Cardiac muscle cell (in vitro differentiated cells and primary cell): ENCODE measurements around the gene EIF3F. TPM values are rescaled to one million over a fixed set of nuclear protein-coding genes. Genes with fewer than 3 reads are reported as not detected.

ENCODE experiments used
- DNase-seq, 2 donors: peaks; one replicate each; pipeline versions ENCODE4 v3.0.0 to v3.0.0-alpha.2; 2010 to 2017; ENCODE audit warnings: low read depth in 1 of 2, low spot score in 1 of 2
- H3K27ac ChIP-seq: fragments of 200-600 bp; sonication (generic); 2 replicates; pipeline ENCODE4 v1.5.1; 2016
- H3K27me3 ChIP-seq: fragments of 200-600 bp; sonication (generic); 2 replicates; pipeline ENCODE4 v1.6.0; 2016; ENCODE audit warnings: control low read depth
- H3K36me3 ChIP-seq: fragments of 200-600 bp; sonication (generic); 2 replicates; pipeline ENCODE4 v1.5.1; 2016; ENCODE audit warnings: control low read depth
- H3K4me1 ChIP-seq: fragments of 200-600 bp; sonication (generic); 2 replicates; pipeline ENCODE4 v1.8.1; 2017; ENCODE audit warnings: low read depth, mild to moderate bottlenecking, mixed run types
- H3K4me3 ChIP-seq: fragments of 200-600 bp; sonication (generic); 2 replicates; pipeline ENCODE4 v1.5.1; 2016; ENCODE audit warnings: mild to moderate bottlenecking
- H3K9me3 ChIP-seq: fragments of 200-600 bp; sonication (generic); 2 replicates; pipeline ENCODE4 v1.5.1; 2017; ENCODE audit warnings: low read depth, mild to moderate bottlenecking, control low read depth
- CTCF ChIP-seq: IDR thresholded peaks from 2 replicates; pipeline ENCODE4 v1.5.1; 2012; ENCODE audit warnings: low read depth, mild to moderate bottlenecking, low read length
- polyA plus RNA-seq: library from polyadenylated mRNA; unstranded; fragments of >200 nt; fragmentation: Nextera tagmentation; extraction: Ambion mirVana; gene quantifications from 2 replicates; pipeline ENCODE4 v1.2.1, GENCODE V29; 2016
- total RNA-seq: library from RNA; depleted of rRNA; stranded (reverse); fragments of >200 nt; gene quantifications from 2 replicates; pipeline ENCODE4 v1.2.3, GENCODE V29; 2016

EIF3F gene
- total and polyA plus RNA-seq, 2 experiments from 2014 or later: 150 to 306 TPM

- Histone ChIP-seq H3K27ac (no peak overlapping the region), H3K4me3 (no peak overlapping the region), H3K9me3 (no peaks in the 10 kb centered on the region), H3K27me3 (peaks cover 64% of the 10 kb centered on the region), H3K4me1 (no peaks in the 10 kb centered on the region), H3K36me3 (no peaks in the 10 kb centered on the region)
- no peak for DNase-seq
- TF ChIP-seq CTCF: no peak
Measured at GRCh38 chr11:8026982-8027381, 39.8 kb downstream of the EIF3F start.

- no peak for DNase-seq
- no peaks in the 10 kb centered on the region for H3K36me3 ChIP-seq
- no peaks in the 10 kb centered on the region for H3K9me3 ChIP-seq
- peaks cover 61% of the 10 kb centered on the region for H3K27me3 ChIP-seq
- no peak overlapping the region for H3K4me3 ChIP-seq
- TF ChIP-seq CTCF: no peak
- no peak overlapping the region for H3K27ac ChIP-seq
- H3K4me1 ChIP-seq: no peaks in the 10 kb centered on the region
Measured at GRCh38 chr11:8028766-8029165, 41.6 kb downstream of the EIF3F start.

- no peak for DNase-seq
- no peak overlapping the region for H3K4me3 ChIP-seq
- no peak overlapping the region for H3K27ac ChIP-seq
- H3K27me3 ChIP-seq: peaks cover 43% of the 10 kb centered on the region
- no peak for TF ChIP-seq CTCF
- no peaks in the 10 kb centered on the region for H3K4me1 ChIP-seq
- H3K36me3 ChIP-seq: no peaks in the 10 kb centered on the region
- H3K9me3 ChIP-seq: no peaks in the 10 kb centered on the region
Measured at GRCh38 chr11:8030526-8031247, 43.5 kb downstream of the EIF3F start.

- TF ChIP-seq CTCF: no peak
- Histone ChIP-seq H3K27ac (no peak overlapping the region), H3K9me3 (no peaks in the 10 kb centered on the region), H3K4me1 (no peaks in the 10 kb centered on the region), H3K4me3 (no peak overlapping the region), H3K27me3 (peaks cover 40% of the 10 kb centered on the region), H3K36me3 (no peaks in the 10 kb centered on the region)
- DNase-seq: no peak
Measured at GRCh38 chr11:8031248-8032115, 44.3 kb downstream of the EIF3F start.

- no peak for DNase-seq
- no peaks in the 10 kb centered on the region for H3K36me3 ChIP-seq
- no peaks in the 10 kb centered on the region for H3K9me3 ChIP-seq
- H3K4me1 ChIP-seq: no peaks in the 10 kb centered on the region
- no peak overlapping the region for H3K4me3 ChIP-seq
- TF ChIP-seq CTCF: no peak
- H3K27ac ChIP-seq: no peak overlapping the region
- peaks cover 34% of the 10 kb centered on the region for H3K27me3 ChIP-seq
Measured at GRCh38 chr11:8032122-8032521, 45.0 kb downstream of the EIF3F start.
